HCT116 (cell line): ENCODE data around the gene MUC13. TPM values are rescaled to one million over a fixed set of nuclear protein-coding genes. Genes with fewer than 3 reads are reported as not detected.

ENCODE experiments used
- ATAC-seq: fragments of 200-7000 bp; cut with Tn5 transposase; 2 replicates; pipeline ENCODE4 v1.9.1; 2020; ENCODE audit warnings: mild to moderate bottlenecking, moderate library complexity
- BruUV-seq: library from RNA; stranded (reverse); fragments of 400-500 nt; replicated peaks from 2 replicates; lab custom pipeline; 2021; lab: Mats Ljungman, UMichigan
- CTCF ChIA-PET: fragments of 300-600 bp; sonication (Branson Sonifier 250); formaldehyde crosslinking; loops from one replicate; lab custom pipeline; 2021; ENCODE audit warnings: antibody characterized with exemption; lab: Charles Lee
- POLR2A ChIA-PET: fragments of 300-600, 350-600 bp; sonication (Branson Sonifier 250); formaldehyde crosslinking; loops from one replicate; lab custom pipeline; 2021; ENCODE audit warnings: antibody characterized with exemption; lab: Charles Lee
- RAD21 ChIA-PET, 2 experiments: fragments of 300-600 bp; sonication (Branson Sonifier 250); formaldehyde crosslinking; loops; one replicate each; lab custom pipeline; 2023; ENCODE audit warnings: low total read pairs in 2 of 2; ENCODE audit not compliant: uncharacterized antibody in 2 of 2, unreplicated experiment in 2 of 2, low non-redundant PET in 1 of 2; lab: Charles Lee
- DNase-seq: peaks from one replicate; pipeline ENCODE4 v3.0.0-alpha.2; 2010; ENCODE audit warnings: low read depth, low spot score
- H2AFZ ChIP-seq: fragments of 200-600 bp; shearing (Covaris generic), sonication (generic); 2 replicates; pipeline ENCODE4 v1.6.1; 2017; ENCODE audit warnings: low read depth, mixed run types, mixed read lengths, antibody characterized with exemption, low read length; ENCODE audit not compliant: poor library complexity, severe bottlenecking
- H3K27ac ChIP-seq: 2 replicates; pipeline ENCODE4 v1.5.1; 2012; ENCODE audit warnings: low read depth, low read length
- H3K27me3 ChIP-seq: fragments of 200-600 bp; sonication (generic); 2 replicates; pipeline ENCODE4 v1.6.1; 2016; ENCODE audit warnings: mixed run types, low read length, mixed read lengths; ENCODE audit not compliant: insufficient read depth
- H3K36me3 ChIP-seq, 2 experiments: fragments of 200-500 bp in 1 of 2; fragments of 200-600 bp in 1 of 2; sonication (Bioruptor generic) in 1 of 2; sonication (generic) in 1 of 2; 2 replicates each; pipeline versions ENCODE4 v1.5.1 to v1.6.1; 2014 to 2016; ENCODE audit warnings: low read length in 2 of 2, inconsistent platforms in 1 of 2, mixed read lengths in 1 of 2, mixed run types in 1 of 2; ENCODE audit not compliant: insufficient read depth in 2 of 2, control insufficient read depth in 1 of 2
- H3K4me1 ChIP-seq, 2 experiments: fragments of 200-600 bp in 1 of 2; sonication (generic) in 1 of 2; 2 replicates each; pipeline versions ENCODE4 v1.5.1 to v1.6.1; 2012 to 2017; ENCODE audit warnings: low read length in 2 of 2, inconsistent platforms in 1 of 2, mild to moderate bottlenecking in 1 of 2, mixed read lengths in 1 of 2, mixed run types in 1 of 2, moderate library complexity in 1 of 2; ENCODE audit not compliant: insufficient read depth in 2 of 2, control insufficient read depth in 1 of 2
- H3K4me2 ChIP-seq: fragments of 200-600 bp; sonication (generic); 2 replicates; pipeline ENCODE4 v1.6.1; 2017; ENCODE audit warnings: mixed run types, low read length, mixed read lengths
- H3K4me3 ChIP-seq, 2 experiments: fragments of 200-600 bp in 1 of 2; sonication (generic) in 1 of 2; replicated peaks in 1 of 2; 2 replicates each; pipeline ENCODE4 v1.5.1; 2011 to 2016; ENCODE audit warnings: low read length in 2 of 2, control low read depth in 1 of 2, low read depth in 1 of 2, mild to moderate bottlenecking in 1 of 2, mixed read lengths in 1 of 2, mixed run types in 1 of 2
- H3K79me2 ChIP-seq: fragments of 200-600 bp; sonication (generic); 2 replicates; pipeline ENCODE4 v1.6.1; 2017; ENCODE audit warnings: mild to moderate bottlenecking, mixed run types, low read length, moderate library complexity, mixed read lengths; ENCODE audit not compliant: insufficient read depth
- H3K9ac ChIP-seq: fragments of 200-600 bp; sonication (generic); 2 replicates; pipeline ENCODE4 v1.6.1; 2016; ENCODE audit warnings: low read length, mixed read lengths
- H3K9me2 ChIP-seq: fragments of 200-600 bp; sonication (generic), shearing (Covaris generic); 2 replicates; pipeline ENCODE4 v1.6.1; 2017; ENCODE audit warnings: mixed run types, mild to moderate bottlenecking, moderate library complexity; ENCODE audit not compliant: insufficient read depth
- H3K9me3 ChIP-seq, 2 experiments: fragments of 200-500 bp in 1 of 2; fragments of 200-600 bp in 1 of 2; sonication (Bioruptor generic) in 1 of 2; sonication (generic) in 1 of 2; 2 replicates each; pipeline ENCODE4 v1.6.1; 2014 to 2017; ENCODE audit warnings: low read length in 2 of 2, mixed read lengths in 2 of 2, inconsistent platforms in 1 of 2, low read depth in 1 of 2, mild to moderate bottlenecking in 1 of 2, mixed run types in 1 of 2, moderate library complexity in 1 of 2; ENCODE audit not compliant: control insufficient read depth in 1 of 2, insufficient read depth in 1 of 2
- H4K20me1 ChIP-seq: fragments of 200-600 bp; sonication (generic), shearing (Covaris generic); 2 replicates; pipeline ENCODE4 v1.6.1; 2017; ENCODE audit warnings: mixed run types, mild to moderate bottlenecking, moderate library complexity; ENCODE audit not compliant: insufficient read depth
- CBX3 ChIP-seq: IDR thresholded peaks from 2 replicates; pipeline ENCODE4 v1.6.1; 2012; ENCODE audit warnings: low read depth
- CEBPB ChIP-seq: IDR thresholded peaks from 2 replicates; pipeline ENCODE4 v1.6.1; 2012; ENCODE audit warnings: low read depth
- EGR1 ChIP-seq: IDR thresholded peaks from 2 replicates; pipeline ENCODE4 v1.6.1; 2012; ENCODE audit warnings: low read depth
- ELF1 ChIP-seq: IDR thresholded peaks from 2 replicates; pipeline ENCODE4 v1.6.1; 2012; ENCODE audit warnings: low read depth, borderline replicate concordance
- EZH2 ChIP-seq: fragments of 200-600 bp; sonication (generic); IDR thresholded peaks from 2 replicates; pipeline ENCODE4 v1.6.1; 2017; ENCODE audit warnings: antibody characterized with exemption, mixed run types
- EZH2phosphoT487 ChIP-seq: fragments of 200-600 bp; IDR thresholded peaks from 2 replicates; pipeline ENCODE4 v1.6.1; 2018; ENCODE audit warnings: antibody characterized with exemption, borderline replicate concordance
- POLR2A ChIP-seq: IDR thresholded peaks from 2 replicates; pipeline ENCODE4 v1.7.0; 2011; ENCODE audit warnings: borderline replicate concordance; ENCODE audit not compliant: insufficient read depth, insufficient read length; ENCODE audit errors: extremely low read depth
- SIN3A ChIP-seq: IDR thresholded peaks from 2 replicates; pipeline ENCODE4 v1.6.1; 2012; ENCODE audit warnings: low read depth
- SP1 ChIP-seq: IDR thresholded peaks from 2 replicates; pipeline ENCODE4 v1.6.1; 2012; ENCODE audit warnings: low read depth
- SRF ChIP-seq: IDR thresholded peaks from 2 replicates; pipeline ENCODE4 v1.6.1; 2012; ENCODE audit warnings: low read depth
- TCF7L2 ChIP-seq: IDR thresholded peaks from 2 replicates; pipeline ENCODE4 v1.7.0; 2011; ENCODE audit warnings: borderline replicate concordance, inconsistent platforms; ENCODE audit not compliant: insufficient read depth, insufficient read length; ENCODE audit errors: extremely low read depth
- YY1 ChIP-seq: IDR thresholded peaks from 2 replicates; pipeline ENCODE4 v1.6.1; 2011; ENCODE audit warnings: low read length, low read depth, moderate library complexity, mild to moderate bottlenecking; ENCODE audit not compliant: insufficient replicate concordance; ENCODE audit errors: extremely low read depth
- ZNF274 ChIP-seq: fragments of 200-500 bp; sonication (Bioruptor generic); IDR thresholded peaks from 2 replicates; pipeline ENCODE4 v1.6.1; 2014; ENCODE audit warnings: mild to moderate bottlenecking, low read depth, low read length, inconsistent platforms
- intact Hi-C: fragments of 100-400 bp; cut with micrococcal nuclease; formaldehyde crosslinking; loops from 2 replicates; pipeline ENCODE4 v1.10.0; 2022
- total RNA-seq: library from RNA; stranded (reverse); gene quantifications from one replicate; pipeline ENCODE4 v1.2.1, GENCODE V29; 2021; ENCODE audit not compliant: unreplicated experiment
- TF ChIP-seq, protein P1 (sequence below), 3 experiments: fragments of 200-600 bp in 1 of 3; sonication (generic) in 1 of 3; IDR thresholded peaks in 2 of 3; conservative IDR thresholded peaks in 1 of 3; 2 replicates each; pipeline ENCODE4 v1.5.1; 2012 to 2017; ENCODE audit warnings: low read depth in 2 of 3, low read length in 2 of 3, antibody characterized with exemption in 1 of 3, borderline replicate concordance in 1 of 3, control low read depth in 1 of 3, mild to moderate bottlenecking in 1 of 3, mixed read lengths in 1 of 3, mixed run types in 1 of 3, moderate library complexity in 1 of 3; ENCODE audit not compliant: insufficient read depth in 1 of 3
- TF ChIP-seq, protein P2 (sequence below): IDR thresholded peaks from 2 replicates; pipeline ENCODE4 v1.6.1; 2012

Gene MUC13
- total RNA-seq, 1 experiment from 2014 or later = 0.44 TPM

DNA sequence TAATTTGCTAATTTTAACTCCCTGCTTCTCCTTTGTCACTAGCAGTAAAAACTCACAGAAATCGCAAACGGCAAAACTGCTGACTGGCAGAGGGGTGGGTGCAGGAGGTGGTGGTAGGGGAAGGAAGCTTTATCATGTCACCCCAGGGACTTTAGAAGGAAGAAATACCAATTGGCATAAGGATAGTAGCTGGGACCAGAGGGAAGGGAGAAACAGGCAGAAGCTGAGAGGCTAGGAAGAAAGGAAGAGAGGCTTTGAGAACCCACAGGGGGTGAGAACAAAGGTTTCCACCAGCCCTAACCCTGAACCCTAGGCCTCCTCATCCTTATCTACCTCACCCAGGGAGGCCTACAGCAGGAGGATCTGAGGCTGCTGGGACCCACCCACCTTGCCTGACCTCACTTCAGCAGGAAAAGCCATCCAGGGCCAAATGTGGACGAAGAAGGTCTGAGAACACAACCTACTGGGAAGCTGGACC, 58.1 kb downstream of the MUC13 start:
- no peaks in the 10 kb centered on the region for H3K9me3 ChIP-seq
- H3K9me2 ChIP-seq = no peaks in the 10 kb centered on the region
- H3K4me2 ChIP-seq = peak overlapping the region; percentile 69
- H3K27ac ChIP-seq = no peak overlapping the region
- H3K27me3 ChIP-seq = no peaks in the 10 kb centered on the region
- no TSS peak for BruUV-seq
- ChIA-PET RAD21 (interaction anchor here in 1 of 2 experiments (0.7 kb wide), 1 partner anchor 72 kb away, joined by 4 read pairs; no protein-coding TSS in a partner anchor), POLR2A (interaction anchor here (0.8 to 1.4 kb wide), 2 partner anchors 9 to 64 kb away, joined by 3 read pairs; no protein-coding TSS in a partner anchor), CTCF (interaction anchor here (0.7 to 1.2 kb wide), 3 partner anchors 15 to 515 kb away, joined by 3 to 4 read pairs (median 3); no protein-coding TSS in a partner anchor)
- no peak overlapping the region for H3K4me3 ChIP-seq
- DNase-seq (no peak), ATAC-seq (no peak)
- intact Hi-C loops = no loop called here
- H4K20me1 ChIP-seq = no peaks in the 10 kb centered on the region
- peaks cover 56 to 61% of the 10 kb centered on the region in 2 experiments for H3K4me1 ChIP-seq
- H2AFZ ChIP-seq = no peak overlapping the region
- TF ChIP-seq POLR2A (no peak), TCF7L2 (peak; percentile 19)
- 0 out of 4 replicates have a peak, but pooled peaks cover 0 to 2% of the 10 kb centered on the region in 2 experiments for H3K36me3 ChIP-seq
- H3K79me2 ChIP-seq = peaks cover 17% of the 10 kb centered on the region
- no peak overlapping the region for H3K9ac ChIP-seq

DNA sequence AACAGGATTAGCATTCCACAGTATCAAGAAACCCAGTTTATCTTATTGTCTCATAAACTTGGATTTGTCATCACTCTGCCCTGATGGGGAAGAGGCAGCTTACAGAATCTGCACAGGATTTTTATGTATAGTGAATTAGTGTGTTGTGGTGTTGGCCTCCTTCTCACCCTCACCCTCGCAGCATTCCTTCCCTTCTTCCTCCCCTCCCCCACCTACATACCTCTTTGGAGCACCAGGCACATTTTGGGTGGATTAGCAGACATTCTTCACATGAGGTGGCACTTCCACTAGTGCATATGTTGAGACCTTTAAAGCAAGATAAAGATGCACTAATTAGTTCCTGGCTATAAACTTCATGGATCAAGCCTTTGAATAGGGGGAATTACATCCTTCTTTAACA, 61.3 kb downstream of the MUC13 start:
- H3K4me1 ChIP-seq = peaks cover 28 to 29% of the 10 kb centered on the region in 2 experiments
- DNase-seq = no peak
- no peaks in the 10 kb centered on the region for H3K9me2 ChIP-seq
- no peak overlapping the region for H3K4me2 ChIP-seq
- H3K4me3 ChIP-seq = no peak overlapping the region
- no peaks in the 10 kb centered on the region for H4K20me1 ChIP-seq
- peaks cover 14% of the 10 kb centered on the region for H3K79me2 ChIP-seq
- no peak overlapping the region for H3K9ac ChIP-seq
- H3K9me3 ChIP-seq = no peaks in the 10 kb centered on the region
- no peak for ATAC-seq
- H3K27me3 ChIP-seq = no peaks in the 10 kb centered on the region
- H3K27ac ChIP-seq = no peak overlapping the region
- H3K36me3 ChIP-seq = peaks cover 0 to 4% of the 10 kb centered on the region in 2 experiments; a peak in 1 of 4 replicates
- ChIA-PET RAD21 (no interaction called here), POLR2A (no interaction called here), CTCF (no interaction called here)
- H2AFZ ChIP-seq = no peak overlapping the region
- BruUV-seq = no TSS peak
- intact Hi-C loops = no loop called here
- TF ChIP-seq POLR2A = no peak
- TF ChIP-seq CEBPB = no peak
- no peak for TF ChIP-seq SRF
- TF ChIP-seq, protein P1, sequence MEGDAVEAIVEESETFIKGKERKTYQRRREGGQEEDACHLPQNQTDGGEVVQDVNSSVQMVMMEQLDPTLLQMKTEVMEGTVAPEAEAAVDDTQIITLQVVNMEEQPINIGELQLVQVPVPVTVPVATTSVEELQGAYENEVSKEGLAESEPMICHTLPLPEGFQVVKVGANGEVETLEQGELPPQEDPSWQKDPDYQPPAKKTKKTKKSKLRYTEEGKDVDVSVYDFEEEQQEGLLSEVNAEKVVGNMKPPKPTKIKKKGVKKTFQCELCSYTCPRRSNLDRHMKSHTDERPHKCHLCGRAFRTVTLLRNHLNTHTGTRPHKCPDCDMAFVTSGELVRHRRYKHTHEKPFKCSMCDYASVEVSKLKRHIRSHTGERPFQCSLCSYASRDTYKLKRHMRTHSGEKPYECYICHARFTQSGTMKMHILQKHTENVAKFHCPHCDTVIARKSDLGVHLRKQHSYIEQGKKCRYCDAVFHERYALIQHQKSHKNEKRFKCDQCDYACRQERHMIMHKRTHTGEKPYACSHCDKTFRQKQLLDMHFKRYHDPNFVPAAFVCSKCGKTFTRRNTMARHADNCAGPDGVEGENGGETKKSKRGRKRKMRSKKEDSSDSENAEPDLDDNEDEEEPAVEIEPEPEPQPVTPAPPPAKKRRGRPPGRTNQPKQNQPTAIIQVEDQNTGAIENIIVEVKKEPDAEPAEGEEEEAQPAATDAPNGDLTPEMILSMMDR (IDR thresholded peaks at IDR 0.05 in 2 of 3, conservative IDR thresholded peaks at IDR 0.05 in 1 of 3; ENCODE audit: borderline replicate concordance in 1 of 3, insufficient read depth in 1 of 3, low read depth in 2 of 3, low read length in 2 of 3) = no peak
- TF ChIP-seq YY1 = no peak
- TF ChIP-seq SP1 = no peak
- TF ChIP-seq, protein P2, sequence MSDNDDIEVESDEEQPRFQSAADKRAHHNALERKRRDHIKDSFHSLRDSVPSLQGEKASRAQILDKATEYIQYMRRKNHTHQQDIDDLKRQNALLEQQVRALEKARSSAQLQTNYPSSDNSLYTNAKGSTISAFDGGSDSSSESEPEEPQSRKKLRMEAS = no peak
- no peak for TF ChIP-seq EZH2
- TF ChIP-seq TCF7L2 = no peak
- no peak for TF ChIP-seq CBX3
- TF ChIP-seq ZNF274 = no peak
- no peak for TF ChIP-seq EGR1
- TF ChIP-seq EZH2phosphoT487 = no peak
- TF ChIP-seq SIN3A = no peak
- TF ChIP-seq ELF1 = no peak
